Head of caudate nucleus (tissue), 42 donors: Measurements from ENCODE around the gene MROH2B.
"Not testable (repeated sequence)": the region's sequence is repeated elsewhere in the genome, so short reads cannot be mapped to it uniquely, and the experiment has no call there.

Experiments used
- DNase-seq, 42 donors: peaks; one replicate each; pipeline versions ENCODE4 v3.0.0 to v3.0.0-alpha.2; 2020 to 2021; ENCODE audit warnings: mixed read lengths in 7 of 42
- intact Hi-C: fragments of 100-400 bp; cut with DNase I; formaldehyde crosslinking; loops from one replicate; pipeline ENCODE4 v1.15.0; 2022

MROH2B gene

DNA sequence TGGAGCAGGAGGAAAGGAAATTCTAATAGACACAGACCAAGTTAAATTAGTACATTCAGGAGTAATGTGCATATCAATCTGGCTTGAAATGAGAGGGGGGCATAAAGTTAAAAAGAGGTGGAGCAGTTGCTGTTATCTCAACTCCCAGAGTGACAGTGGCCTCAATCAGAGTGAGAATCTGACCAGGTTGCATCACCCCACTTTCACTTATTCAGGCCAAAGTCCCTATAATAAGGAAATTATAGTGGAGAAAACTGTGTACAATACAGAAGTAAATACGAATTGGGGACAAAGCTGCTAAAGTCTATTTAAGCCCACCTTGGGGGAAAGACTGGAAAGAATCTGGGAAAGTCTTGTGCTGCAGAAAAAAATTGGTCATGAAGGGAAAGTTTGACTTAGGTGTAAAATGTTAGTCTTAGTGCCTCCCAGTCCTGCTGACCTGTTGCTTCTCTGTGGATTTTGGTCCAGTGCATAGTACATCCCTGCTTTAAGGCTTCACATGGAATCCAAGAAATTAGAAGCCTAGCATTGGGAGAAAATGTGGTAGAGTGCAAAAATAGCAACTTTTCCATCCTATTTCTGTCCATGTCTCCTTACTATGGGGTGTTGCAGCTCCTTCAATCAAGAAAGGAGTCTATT is 27.9 kb downstream of the MROH2B start:
- intact Hi-C loops: no loop called here
- DNase-seq: no peak

DNA sequence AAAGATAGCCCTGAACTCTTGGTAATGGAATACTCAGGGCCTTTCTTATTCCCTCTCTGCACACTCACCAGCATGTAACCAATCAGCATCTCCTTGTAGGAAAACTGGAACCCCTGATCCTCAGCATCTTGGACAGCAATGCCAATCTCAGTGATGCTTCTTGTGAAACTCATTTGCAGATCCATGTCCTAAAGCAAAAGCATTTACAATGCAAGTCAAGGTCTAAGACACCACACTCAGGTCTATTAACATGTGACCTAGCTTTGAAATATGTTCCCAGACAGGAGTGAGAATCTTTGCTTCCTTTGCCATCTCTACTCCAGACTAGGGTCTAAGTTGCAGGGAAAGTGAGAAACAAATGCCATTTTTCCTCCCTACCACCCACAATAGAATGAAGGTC is 38.2 kb downstream of the MROH2B start:
- no peak for DNase-seq
- intact Hi-C loops: no loop called here

DNA sequence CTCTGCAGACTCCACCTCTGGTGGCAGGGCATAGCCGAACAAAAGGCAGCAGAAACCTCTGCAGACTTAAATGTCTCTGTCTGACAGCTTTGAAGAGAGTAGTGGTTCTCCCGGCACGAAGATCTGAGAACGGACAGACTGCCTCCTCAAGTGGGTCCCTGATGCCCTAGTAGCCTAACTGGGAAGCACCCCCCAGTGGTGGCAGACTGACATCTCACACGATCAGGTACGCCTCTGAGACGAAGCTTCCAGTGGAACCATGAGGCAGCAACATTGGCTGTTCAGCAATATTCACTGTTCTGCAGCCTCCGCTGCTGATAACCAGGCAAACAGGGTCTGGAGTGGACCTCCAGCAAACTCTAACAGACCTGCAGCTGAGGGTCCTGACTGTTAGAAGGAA is 48.5 kb downstream of the MROH2B start:
- DNase-seq, intact Hi-C loops: not testable (repeated sequence)

DNA sequence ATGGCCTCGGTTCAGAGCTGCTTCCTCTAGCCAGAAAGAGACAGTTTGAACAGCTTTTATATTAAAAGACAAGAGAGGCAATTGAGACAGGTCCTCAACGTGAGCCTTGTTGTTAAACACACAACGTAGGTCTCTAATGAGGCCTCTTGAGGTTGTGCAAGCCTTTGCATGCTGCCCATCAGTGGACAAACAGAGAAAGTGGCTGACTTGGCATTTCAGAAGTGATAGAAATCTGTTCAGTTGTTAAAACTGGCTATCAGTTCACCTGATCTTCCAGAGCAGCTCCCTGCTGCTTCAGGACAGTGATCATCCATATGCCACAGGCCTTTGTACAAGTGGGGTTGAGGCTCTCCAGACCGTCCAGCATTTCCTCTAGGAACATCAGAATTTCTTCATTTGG is 58.8 kb downstream of the MROH2B start:
- no peak for DNase-seq
- intact Hi-C loops: no loop called here

DNA sequence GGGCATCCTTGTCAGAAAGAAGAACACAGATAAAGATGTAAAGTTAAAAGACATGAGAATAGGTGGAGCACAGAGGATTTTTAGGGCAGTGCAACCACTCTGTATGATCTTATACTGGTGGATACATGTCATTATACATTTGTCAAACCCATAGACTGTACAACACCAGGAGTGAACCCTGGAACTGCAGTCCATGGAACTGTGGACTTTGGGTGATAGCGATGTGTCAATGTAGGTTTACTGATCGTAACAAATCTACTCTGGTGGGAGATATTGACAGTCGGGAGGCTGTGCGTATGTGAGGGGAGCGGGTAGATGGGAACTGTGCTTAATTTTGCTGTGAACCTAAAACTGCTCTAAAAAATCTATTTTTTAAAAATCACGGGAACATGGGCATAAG is 60.6 kb downstream of the MROH2B start:
- no peak for DNase-seq
- intact Hi-C loops: no loop called here

DNA sequence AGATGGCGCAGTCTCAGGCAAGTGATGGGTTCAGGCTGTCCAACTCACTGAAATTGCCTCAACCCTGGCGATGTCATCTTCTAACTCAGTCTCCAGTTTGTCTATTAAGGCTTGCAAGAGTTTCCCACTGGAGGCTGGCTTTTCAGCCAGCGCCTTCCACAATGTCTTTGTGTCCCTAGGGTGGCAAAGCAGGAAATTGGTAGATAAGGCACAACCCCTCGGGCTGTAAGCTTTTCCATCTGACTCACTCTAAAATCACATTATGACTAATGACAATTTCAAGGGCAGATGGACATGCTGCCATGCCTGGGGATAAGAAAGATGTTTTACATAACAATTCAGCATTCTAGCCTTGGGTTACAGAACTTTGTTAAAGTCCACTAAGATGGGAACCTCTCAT is 61.9 kb downstream of the MROH2B start:
- intact Hi-C loops: no loop called here
- no peak for DNase-seq

DNA sequence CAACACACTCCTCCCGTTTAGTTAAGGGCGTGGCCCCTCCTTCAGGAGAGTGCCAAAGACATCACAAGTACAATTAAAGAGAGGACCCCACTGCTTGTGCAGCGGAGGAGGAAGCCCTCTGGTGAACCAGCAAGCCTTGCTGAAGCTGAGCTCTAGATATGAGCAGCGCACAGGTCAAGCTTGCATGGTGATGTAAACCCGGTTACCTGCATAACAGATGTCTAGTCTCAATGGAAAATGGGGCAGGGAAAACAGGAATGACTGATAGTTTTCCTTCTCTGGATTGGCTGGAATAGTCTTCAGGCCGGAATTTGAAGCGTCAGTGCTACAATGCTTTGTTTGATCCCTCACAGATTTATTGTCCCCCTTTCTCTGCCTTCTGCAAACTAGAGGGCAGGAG is 66.2 kb downstream of the MROH2B start:
- DNase-seq: no peak
- intact Hi-C loops: no loop called here

DNA sequence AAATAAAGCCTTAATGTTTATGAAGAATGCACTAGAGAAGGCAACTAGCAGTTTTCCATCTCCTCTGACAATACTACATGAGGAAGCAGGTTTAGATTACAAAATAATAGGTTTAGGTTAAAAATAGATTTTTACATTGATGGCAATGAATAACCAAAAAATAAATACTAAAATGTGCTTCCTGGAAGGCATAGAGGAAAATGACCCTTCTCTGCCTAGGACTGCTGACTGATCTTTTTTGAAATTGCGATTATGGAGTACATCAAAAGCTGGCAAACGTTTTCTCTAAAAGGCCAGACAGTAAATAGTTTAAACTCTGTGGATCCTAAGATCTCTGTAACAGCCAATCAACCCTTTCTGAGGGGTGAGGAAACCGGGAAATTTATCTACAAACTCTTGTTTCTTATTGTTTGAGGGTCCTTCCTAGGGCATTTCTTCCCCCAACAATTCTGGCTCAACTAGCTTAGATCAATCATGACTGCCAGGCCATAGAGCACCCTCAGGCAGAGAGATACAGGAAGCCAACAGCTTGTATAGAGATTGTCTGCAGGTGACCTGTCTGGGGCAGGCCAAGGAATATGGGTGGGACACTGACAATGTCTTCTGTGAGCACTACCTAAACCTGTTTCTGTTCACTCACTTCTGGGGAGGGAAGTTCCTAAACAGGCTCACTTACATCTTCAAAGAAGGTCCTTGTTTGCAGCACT is 67.3 kb downstream of the MROH2B start:
- no peak for DNase-seq
- intact Hi-C loops: no loop called here

DNA sequence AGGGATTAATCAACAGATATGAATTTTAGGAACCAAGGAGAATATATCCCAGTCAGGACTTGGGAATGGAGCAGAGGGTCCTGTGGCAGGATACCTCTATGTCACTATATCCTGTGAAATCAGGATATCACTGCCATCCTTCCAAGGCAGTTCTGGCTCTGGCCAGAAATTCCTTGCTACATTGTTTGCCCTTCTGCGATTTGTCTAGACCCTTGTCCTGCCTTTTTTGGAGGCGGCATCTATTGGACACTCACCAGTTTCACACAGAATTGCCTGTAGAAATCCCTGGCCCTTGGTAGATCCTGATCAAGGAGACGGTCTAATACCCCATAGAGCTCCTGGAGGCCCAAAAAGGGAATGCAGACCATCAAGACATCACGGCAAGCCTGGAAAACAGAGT is 71.2 kb downstream of the MROH2B start:
- intact Hi-C loops: no loop called here
- DNase-seq: no peak

DNA sequence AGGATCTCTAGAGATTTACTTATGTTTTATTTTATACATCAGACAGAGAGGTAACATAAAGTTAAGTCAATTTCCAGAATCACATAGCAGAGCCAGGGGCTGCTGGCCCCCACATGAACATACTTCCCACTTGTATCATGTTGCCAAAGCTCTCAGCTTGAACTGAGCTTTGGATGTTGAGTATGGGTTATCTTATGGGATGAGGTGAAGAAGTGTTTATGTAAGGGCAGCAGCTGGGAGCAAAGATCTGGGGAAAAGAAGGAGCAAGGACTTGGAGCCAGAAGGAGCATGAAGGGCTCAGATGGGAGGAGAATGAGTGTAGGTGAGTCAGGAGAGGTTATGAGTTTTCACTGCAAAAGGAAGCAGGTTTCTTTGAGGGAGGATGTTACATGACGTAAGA is 72.0 kb downstream of the MROH2B start:
- DNase-seq: no peak
- intact Hi-C loops: no loop called here

DNA sequence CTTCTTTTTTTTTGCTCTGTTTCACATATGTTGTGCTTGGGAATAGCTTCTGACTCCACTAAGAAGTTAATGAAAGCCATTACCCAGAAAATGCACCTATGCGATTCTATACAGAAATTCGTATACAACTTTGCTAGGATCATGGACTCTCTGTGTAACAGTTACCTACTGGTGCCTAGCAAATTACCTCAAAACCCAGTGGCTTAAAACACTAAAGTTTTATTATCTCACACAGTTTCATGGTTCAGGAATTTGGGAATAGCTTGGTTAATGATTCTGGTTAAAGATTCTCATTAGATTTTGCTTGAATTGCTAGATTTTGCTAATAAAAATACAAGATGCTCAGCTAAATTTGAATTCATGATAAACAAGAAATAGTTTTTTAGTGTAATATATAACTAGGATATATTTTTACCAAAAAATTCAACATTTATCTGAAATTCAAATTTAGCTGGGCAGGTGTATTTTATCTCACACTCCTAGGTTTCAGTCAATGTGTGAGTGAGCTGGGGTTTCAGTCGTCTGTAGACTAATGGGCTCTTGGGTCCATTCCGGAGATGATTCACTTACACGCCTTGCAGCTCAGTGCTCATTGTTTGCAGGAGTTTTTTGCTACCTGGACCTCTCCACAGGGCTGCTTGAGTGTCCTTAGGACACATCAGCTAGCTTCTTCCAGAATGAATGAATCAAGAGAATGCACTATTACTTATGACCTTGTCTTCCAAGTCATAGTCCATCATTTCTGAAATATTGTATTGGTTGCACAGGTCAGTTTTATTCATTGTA is 75.1 kb downstream of the MROH2B start:
- DNase-seq: no peak
- intact Hi-C loops: no loop called here

DNA sequence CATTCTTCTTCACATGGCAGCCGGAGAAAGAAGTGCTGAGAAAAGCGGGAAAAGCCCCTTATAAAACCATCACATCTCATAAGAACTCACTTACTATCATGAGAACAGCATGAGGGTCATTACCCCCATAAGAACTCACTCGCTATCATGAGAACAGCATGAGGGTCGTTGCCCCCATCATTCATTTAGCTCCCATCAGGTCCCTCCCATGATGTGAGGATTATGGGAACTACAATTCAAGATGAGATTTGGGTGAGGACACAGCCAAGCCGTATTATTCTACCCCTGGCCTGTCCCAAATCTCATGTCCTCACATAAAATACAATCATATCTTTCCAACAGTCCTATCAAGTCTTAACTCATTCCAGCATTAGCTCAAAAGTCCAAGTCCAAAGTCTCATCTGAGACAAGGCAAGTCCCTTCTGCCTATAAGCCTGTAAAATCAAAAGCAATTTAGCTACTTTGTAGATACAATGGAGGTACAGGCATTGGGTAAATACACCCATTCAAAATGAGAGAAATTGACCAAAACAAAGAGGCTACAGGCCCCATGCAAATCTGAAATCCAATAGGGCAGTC is 79.1 kb downstream of the MROH2B start:
- intact Hi-C loops: no loop called here

DNA sequence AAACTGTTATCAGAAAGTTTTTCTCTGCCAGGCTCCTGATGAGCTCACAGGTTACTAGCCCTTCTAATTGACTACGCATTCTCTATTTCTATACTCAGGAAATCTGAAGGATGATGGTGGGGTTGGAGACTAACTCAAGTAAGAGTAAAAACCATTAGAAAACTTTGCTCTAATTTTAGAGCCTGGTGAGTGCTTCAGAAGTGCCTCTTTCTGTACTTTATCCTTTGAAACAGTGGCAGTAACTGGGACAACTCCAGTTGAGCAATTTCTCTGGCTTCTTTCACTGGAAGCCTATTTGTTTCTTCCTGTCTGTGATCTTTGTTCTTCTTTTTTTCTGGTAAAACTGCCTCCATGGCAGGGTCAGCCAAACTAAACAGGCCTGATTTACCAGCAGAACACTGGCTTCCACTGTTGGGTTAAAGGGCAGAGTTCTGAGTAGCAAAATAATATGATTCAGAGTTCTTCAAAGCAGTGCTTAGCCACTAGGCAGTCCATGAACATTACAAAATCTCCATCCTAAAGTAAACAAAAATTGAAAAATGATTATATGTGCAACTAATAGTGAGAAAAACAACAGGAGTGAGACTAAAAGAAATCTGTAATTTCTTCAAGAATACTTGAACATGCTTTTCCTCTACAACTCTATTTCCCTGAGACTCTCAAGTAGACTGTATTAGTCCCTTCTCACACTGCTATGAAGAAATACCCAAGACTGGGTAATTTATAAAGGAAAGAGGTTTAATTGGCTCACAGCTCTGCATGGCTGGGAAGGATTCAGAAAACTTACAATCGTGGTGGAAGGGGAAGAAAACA is 79.8 kb downstream of the MROH2B start:
- intact Hi-C loops: no loop called here

More for the DNA sequence above, 79.1 kb downstream of the MROH2B start:
- no peak for DNase-seq

DNA sequence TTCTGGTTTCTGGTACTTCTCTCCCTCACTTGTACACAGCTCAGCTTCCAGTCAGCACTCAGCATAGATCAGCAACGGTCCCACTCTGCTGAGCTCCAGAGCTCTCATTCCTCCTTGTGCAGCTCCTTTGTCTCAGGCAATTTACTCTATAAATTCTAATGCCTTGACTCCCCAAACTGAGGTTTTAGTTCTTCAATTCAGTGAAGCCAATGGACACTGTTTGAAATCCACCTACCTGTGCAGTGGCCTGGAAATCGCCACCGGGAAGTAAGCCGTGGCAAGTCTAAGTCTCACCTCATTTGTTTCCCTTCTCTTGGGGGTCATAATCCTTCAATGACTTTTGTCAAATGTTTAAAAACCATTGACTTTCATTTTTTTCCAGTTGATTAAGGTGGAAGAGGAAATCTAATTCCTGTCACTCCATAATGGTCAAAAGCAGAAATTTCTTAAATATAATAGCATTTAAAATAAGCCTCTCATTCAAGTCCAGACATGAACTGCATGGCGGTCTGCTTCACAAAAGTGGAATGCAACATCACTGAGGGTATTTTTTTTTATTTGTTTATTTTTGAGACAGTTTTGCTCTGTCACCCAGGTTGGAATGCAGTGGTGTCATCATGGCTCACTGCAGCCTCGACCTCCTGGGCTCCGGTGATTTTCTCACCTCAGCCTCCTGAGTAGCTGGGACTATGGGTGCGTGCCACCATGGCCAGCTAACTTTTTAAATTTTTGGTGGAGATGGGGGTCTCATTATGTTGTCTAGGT is 82.2 kb downstream of the MROH2B start:
- intact Hi-C loops: no loop called here
- DNase-seq: no peak

More for the DNA sequence above, 79.8 kb downstream of the MROH2B start:
- peak in 10 of 42 donors; percentile 7 to 54 (median 22) for DNase-seq

DNA sequence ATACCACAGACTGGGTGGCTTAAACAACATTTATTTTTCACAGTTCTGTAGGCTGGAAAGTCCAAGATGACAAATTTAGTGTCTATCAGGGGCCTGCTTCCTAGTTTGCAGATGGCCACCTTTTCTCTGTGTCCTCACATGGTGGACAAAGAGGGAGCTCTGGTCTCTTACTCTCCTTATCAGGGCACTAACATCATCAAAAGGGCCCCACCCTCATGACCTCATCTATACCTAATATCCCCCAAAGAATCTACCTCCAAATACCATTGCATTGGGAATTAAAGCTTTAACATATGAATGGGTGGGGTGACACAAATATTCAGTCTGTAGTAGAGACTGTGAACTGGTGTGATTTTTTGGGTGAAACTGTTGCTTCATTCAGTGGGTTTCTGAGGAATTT is 83.8 kb downstream of the MROH2B start:
- no peak for DNase-seq
- intact Hi-C loops: no loop called here

DNA sequence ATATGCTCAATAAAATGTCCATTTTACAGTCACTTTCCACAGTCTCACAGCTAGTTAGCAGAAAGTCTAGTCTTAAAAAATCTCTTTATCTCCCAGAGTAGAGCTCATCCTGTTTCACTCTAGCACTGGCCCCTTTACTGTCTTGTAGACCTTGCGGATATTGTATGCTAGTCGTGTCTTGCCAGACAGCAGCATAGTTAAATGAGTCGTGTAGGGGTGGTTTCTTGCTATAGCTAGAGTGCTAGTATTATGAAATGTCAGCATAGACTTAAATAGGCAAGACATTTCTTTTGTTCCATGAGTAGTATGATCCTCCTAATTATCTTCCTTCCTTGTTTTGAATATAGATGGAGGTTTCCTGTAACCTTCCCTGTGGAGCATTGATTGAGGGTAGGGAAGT is 84.5 kb downstream of the MROH2B start:
- intact Hi-C loops: no loop called here
- no peak for DNase-seq

DNA sequence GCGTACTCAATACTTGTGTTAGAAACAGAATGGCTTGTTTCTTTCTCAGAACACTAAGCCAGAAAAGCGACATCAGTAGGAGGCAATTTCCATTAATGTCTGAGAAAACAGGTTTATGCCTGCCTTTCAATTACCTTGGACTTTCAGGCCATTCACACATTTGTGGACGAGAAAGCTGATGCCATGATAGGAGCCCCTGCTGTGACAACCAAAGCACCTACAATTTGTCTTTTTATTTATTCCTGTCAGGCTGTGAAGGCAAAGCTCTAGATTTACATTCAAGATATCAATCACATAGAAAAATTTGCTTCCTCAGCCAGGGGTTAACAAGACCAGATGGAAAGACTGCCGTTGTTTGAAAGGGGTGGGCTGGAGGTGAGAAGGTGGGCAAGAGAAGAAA is 85.6 kb downstream of the MROH2B start:
- no peak for DNase-seq
- intact Hi-C loops: no loop called here

DNA sequence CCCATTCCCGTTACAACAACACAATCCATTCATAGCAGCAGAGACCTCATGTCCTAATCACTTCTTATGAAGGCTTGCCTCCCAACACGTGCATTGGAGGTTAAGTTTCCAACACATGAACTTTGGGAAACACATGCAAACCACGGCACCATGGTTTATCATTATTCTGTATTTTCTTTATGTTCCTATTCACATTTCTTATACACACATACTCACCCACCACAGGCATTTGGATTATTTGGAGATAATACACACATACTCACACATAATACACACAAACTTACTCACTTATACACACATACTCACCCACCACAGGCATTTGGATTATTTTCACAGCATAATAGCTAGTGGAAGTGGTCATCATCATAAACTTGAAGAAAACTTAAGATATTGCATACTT is 86.3 kb downstream of the MROH2B start:
- no peak for DNase-seq
- intact Hi-C loops: no loop called here

DNA sequence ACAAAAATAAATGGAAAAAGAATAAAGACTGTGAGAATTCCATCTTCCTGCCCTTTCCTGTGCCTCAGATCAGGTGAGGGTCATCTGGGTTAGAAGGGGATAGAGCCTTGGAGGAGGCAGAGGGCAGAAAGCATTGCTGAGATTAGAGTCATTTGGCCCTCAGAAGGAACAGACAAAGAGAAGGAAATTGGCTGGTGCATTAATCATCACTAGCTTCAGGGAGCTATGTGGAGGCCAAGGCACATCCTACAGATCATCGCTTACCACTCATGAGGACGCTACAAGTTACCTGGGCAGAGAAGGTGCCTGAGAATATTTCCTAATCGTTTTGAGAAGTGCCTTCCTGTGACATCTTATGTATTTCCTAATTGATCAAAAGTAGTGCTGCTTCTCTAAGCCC is 87.4 kb downstream of the MROH2B start:
- DNase-seq: no peak
- intact Hi-C loops: no loop called here
